Transverse colon (tissue), 4 donors: Measurements from ENCODE around the gene MUC4.
"Not testable (repeated sequence)": the region's sequence is repeated elsewhere in the genome, so short reads cannot be mapped to it uniquely, and the experiment has no call there.

Source experiments
- EP300 ChIP-seq: sonication (generic); formaldehyde crosslinking; IDR thresholded peaks from one replicate; pipeline ENCODE4 v1.6.1; 2017; ENCODE audit warnings: antibody characterized with exemption, low read depth
- POLR2AphosphoS5 ChIP-seq, 3 donors: sonication (generic); formaldehyde crosslinking; IDR thresholded peaks; one replicate each; pipeline ENCODE4 v1.6.1; 2016; ENCODE audit warnings: antibody characterized with exemption in 3 of 3
- TF ChIP-seq, protein P1 (sequence below), 5 experiments: fragments of 200-600 bp in 3 of 5; fragments of 450-650 bp in 2 of 5; sonication (generic) in 3 of 5; IDR thresholded peaks; 1 replicate in 2 of 5; 2 replicates in 3 of 5; pipeline ENCODE4 v1.5.1; 2016 to 2017; ENCODE audit warnings: antibody characterized with exemption in 5 of 5, inconsistent platforms in 3 of 5, mild to moderate bottlenecking in 2 of 5, moderate library complexity in 1 of 5

DNA sequence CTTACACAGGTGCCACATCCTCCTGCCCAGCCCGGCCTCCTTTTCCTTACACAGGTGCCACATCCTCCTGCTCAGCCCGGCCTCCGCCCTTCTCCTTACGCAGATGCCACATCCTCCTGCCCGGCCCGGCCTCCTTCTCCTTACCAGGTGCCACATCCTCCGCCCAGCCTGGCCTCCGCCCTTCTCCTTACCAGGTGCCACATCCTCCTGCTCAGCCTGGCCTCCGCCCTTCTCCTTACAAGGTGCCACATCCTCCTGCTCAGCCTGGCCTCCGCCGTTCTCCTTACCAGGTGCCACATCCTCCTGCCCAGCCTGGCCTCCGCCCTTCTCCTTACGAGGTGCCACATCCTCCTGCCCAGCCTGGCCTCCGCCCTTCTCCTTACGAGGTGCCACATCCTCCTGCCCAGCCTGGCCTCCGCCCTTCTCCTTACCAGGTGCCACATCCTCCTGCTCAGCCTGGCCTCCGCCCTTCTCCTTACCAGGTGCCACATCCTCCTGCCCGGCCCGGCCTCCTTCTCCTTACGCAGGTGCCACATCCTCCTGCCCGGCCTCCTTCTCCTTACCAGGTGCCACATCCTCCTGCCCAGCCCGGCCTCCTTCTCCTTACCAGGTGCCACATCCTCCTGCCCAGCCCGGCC, 4.7 kb upstream of the MUC4 start:
- TF ChIP-seq, protein P1, sequence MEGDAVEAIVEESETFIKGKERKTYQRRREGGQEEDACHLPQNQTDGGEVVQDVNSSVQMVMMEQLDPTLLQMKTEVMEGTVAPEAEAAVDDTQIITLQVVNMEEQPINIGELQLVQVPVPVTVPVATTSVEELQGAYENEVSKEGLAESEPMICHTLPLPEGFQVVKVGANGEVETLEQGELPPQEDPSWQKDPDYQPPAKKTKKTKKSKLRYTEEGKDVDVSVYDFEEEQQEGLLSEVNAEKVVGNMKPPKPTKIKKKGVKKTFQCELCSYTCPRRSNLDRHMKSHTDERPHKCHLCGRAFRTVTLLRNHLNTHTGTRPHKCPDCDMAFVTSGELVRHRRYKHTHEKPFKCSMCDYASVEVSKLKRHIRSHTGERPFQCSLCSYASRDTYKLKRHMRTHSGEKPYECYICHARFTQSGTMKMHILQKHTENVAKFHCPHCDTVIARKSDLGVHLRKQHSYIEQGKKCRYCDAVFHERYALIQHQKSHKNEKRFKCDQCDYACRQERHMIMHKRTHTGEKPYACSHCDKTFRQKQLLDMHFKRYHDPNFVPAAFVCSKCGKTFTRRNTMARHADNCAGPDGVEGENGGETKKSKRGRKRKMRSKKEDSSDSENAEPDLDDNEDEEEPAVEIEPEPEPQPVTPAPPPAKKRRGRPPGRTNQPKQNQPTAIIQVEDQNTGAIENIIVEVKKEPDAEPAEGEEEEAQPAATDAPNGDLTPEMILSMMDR (IDR thresholded peaks at IDR 0.05): not testable (repeated sequence)
- TF ChIP-seq EP300; POLR2AphosphoS5 (IDR thresholded peaks at IDR 0.05): not testable (repeated sequence)
